PC-9 (cell line): Measurements from ENCODE around the gene ZBTB14. TPM values are rescaled to one million over a fixed set of nuclear protein-coding genes. Genes with fewer than 3 reads are reported as not detected.

ENCODE experiments used
- BruUV-seq: library from RNA; stranded (reverse); fragments of 400-500 nt; replicated peaks from 2 replicates; lab custom pipeline; 2021; lab: Mats Ljungman, UMichigan
- CTCF ChIA-PET: fragments of 300-600 bp; sonication (Branson Sonifier 250); formaldehyde crosslinking; loops from one replicate; lab custom pipeline; 2022; ENCODE audit warnings: antibody characterized with exemption; lab: Charles Lee
- POLR2A ChIA-PET: fragments of 300-600 bp; sonication (Branson Sonifier 250); formaldehyde crosslinking; loops from one replicate; lab custom pipeline; 2022; ENCODE audit warnings: antibody characterized with exemption; ENCODE audit not compliant: unreplicated experiment; lab: Charles Lee
- DNase-seq, 2 experiments: peaks; one replicate each; pipeline versions ENCODE4 v3.0.0 to v3.0.0-alpha.2; 2015 to 2022; ENCODE audit warnings: mixed read lengths in 1 of 2
- H2AFZ ChIP-seq: fragments of 200-600 bp; sonication (generic); 2 replicates; pipeline ENCODE4 v1.8.1; 2017; ENCODE audit warnings: antibody characterized with exemption
- H3F3A ChIP-seq: fragments of 200-600 bp; sonication (generic); 2 replicates; pipeline ENCODE4 v1.8.1; 2017; ENCODE audit warnings: antibody characterized with exemption, mild to moderate bottlenecking, low read depth; ENCODE audit not compliant: insufficient read depth
- H3K27ac ChIP-seq: fragments of 200-600 bp; sonication (generic); 2 replicates; pipeline ENCODE4 v1.6.1; 2016; ENCODE audit warnings: mixed run types
- H3K27me3 ChIP-seq: fragments of 200-600 bp; sonication (generic); 2 replicates; pipeline ENCODE4 v1.6.1; 2016; ENCODE audit warnings: low read depth, mixed run types; ENCODE audit not compliant: insufficient read depth
- H3K36me3 ChIP-seq: fragments of 200-600 bp; sonication (generic); 2 replicates; pipeline ENCODE4 v1.6.1; 2016; ENCODE audit warnings: low read depth, mixed run types
- H3K4me1 ChIP-seq: fragments of 200-600 bp; sonication (generic); replicated peaks from 2 replicates; pipeline ENCODE4 v1.6.1; 2016; ENCODE audit warnings: mixed run types; ENCODE audit not compliant: insufficient read depth
- H3K4me2 ChIP-seq: fragments of 200-600 bp; sonication (generic); 2 replicates; pipeline ENCODE4 v1.6.1; 2017; ENCODE audit warnings: mixed run types
- H3K4me3 ChIP-seq: fragments of 200-600 bp; sonication (generic); 2 replicates; pipeline ENCODE4 v1.6.1; 2016; ENCODE audit warnings: mixed run types
- H3K79me2 ChIP-seq: fragments of 200-600 bp; sonication (generic); 2 replicates; pipeline ENCODE4 v1.6.1; 2017; ENCODE audit warnings: low read depth, mixed run types
- H3K9me2 ChIP-seq: fragments of 200-600 bp; sonication (generic); 2 replicates; pipeline ENCODE4 v1.8.1; 2017; ENCODE audit warnings: mild to moderate bottlenecking; ENCODE audit not compliant: insufficient read depth
- H3K9me3 ChIP-seq: fragments of 200-600 bp; sonication (generic); 2 replicates; pipeline ENCODE4 v1.8.1; 2016; ENCODE audit warnings: low read depth; ENCODE audit not compliant: insufficient read depth
- H4K20me1 ChIP-seq: fragments of 200-600 bp; sonication (generic); 2 replicates; pipeline ENCODE4 v1.8.1; 2017; ENCODE audit not compliant: insufficient read depth
- EZH2 ChIP-seq: fragments of 200-600 bp; sonication (generic); IDR thresholded peaks from 2 replicates; pipeline ENCODE4 v1.8.0; 2017; ENCODE audit warnings: antibody characterized with exemption, low read depth
- intact Hi-C: fragments of 100-400 bp; cut with micrococcal nuclease; formaldehyde crosslinking; loops from one replicate; pipeline ENCODE4 v1.10.0; 2022; ENCODE audit not compliant: unreplicated experiment
- total RNA-seq: library from RNA; stranded (reverse); gene quantifications from 2 replicates; pipeline ENCODE4 v1.2.3, GENCODE V29; 2021
- TF ChIP-seq, protein P1 (sequence below): fragments of 200-600 bp; sonication (generic); conservative IDR thresholded peaks from 2 replicates; pipeline ENCODE4 v1.6.1; 2017; ENCODE audit warnings: mixed run types, antibody characterized with exemption, mild to moderate bottlenecking, moderate library complexity

Gene ZBTB14
- total RNA-seq, 1 experiment from 2014 or later, result 15.7 TPM

DNA sequence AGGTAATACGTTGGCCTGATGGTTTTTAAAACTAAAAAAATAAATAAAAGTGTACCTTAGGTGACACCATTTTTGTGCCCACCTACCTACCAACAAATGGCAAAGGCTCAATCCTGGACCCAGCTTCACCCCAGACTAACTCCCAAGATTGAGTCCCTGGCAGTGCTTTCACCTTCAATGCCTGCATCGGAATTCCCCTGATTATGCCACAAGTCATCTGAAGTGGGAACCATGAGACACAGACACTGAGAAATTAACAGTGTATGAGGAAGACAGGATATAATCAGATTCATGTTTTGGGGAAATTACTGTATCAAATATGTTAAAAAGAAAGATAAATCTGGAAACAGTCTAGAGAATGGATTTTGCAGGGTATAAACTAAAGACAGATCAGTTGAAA, 41.6 kb downstream of the ZBTB14 start:
- Histone ChIP-seq H2AFZ (0 out of 2 replicates have a peak overlapping the region, but pooled peaks have one; percentile 10), H3K27me3 (0 out of 2 replicates have a peak, but pooled peaks cover 8% of the 10 kb centered on the region), H3K9me3 (no peaks in the 10 kb centered on the region), H3F3A (no peaks in the 10 kb centered on the region), H3K4me1 (no peaks in the 10 kb centered on the region), H3K79me2 (no peaks in the 10 kb centered on the region), H3K9me2 (no peaks in the 10 kb centered on the region), H3K4me2 (peak overlapping the region; percentile 15; the same call in 1 of the 2 replicates), H4K20me1 (no peaks in the 10 kb centered on the region), H3K27ac (no peak overlapping the region), H3K4me3 (0 out of 2 replicates have a peak overlapping the region, but pooled peaks have one; percentile 8), H3K36me3 (no peaks in the 10 kb centered on the region)
- BruUV-seq, result no TSS peak
- ChIA-PET POLR2A (no interaction called here), CTCF (no interaction called here)
- no peak for DNase-seq
- TF ChIP-seq EZH2, result no peak
- TF ChIP-seq, protein P1, sequence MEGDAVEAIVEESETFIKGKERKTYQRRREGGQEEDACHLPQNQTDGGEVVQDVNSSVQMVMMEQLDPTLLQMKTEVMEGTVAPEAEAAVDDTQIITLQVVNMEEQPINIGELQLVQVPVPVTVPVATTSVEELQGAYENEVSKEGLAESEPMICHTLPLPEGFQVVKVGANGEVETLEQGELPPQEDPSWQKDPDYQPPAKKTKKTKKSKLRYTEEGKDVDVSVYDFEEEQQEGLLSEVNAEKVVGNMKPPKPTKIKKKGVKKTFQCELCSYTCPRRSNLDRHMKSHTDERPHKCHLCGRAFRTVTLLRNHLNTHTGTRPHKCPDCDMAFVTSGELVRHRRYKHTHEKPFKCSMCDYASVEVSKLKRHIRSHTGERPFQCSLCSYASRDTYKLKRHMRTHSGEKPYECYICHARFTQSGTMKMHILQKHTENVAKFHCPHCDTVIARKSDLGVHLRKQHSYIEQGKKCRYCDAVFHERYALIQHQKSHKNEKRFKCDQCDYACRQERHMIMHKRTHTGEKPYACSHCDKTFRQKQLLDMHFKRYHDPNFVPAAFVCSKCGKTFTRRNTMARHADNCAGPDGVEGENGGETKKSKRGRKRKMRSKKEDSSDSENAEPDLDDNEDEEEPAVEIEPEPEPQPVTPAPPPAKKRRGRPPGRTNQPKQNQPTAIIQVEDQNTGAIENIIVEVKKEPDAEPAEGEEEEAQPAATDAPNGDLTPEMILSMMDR, result no peak
- intact Hi-C loops, result no loop called here

DNA sequence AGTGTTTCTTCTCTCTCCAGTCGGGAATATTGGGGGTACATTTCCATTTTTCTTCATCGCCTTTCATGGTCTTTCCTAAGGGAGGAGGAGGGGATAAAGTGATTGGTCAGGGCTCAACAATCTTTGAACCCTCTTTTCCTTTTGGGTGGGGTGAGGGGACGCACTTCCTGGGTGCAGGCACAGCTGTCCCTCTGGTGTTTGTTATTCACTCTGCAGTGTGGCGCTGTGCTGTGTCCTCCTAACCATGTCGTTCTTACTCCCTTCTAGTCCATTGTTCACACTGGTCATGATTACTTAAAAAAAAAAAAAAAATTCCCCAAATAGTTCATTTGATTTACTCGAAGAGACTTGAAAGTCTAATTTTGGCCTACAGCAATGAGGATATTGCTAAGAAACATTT, 44.4 kb downstream of the ZBTB14 start:
- intact Hi-C loops, result no loop called here
- POLR2A ChIA-PET, result interaction anchor here (0.5 kb wide), 1 partner anchor 1500 kb away, joined by 4 read pairs; no protein-coding TSS in a partner anchor

DNA sequence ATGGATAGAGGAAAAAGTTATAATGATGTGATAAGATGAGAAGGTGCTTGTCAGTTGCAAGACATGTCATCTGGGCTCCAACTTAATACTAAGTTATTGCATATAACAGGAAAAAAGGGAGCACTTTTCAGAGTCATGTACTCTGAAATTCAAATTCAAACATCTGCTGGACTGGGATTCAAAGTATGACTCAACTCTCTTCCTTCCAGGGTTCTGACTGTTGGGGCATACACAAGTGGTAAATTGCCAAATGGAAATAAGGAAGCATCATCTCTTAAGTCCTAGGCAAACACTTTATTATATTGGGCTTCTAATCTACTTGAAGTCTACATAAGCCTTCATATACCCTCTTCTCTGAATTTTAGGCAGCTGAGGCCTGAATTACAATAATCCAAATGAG, 44.9 kb downstream of the ZBTB14 start:
- Histone ChIP-seq H3K4me2 (no peak overlapping the region), H3K27ac (no peak overlapping the region), H4K20me1 (no peaks in the 10 kb centered on the region), H3K4me1 (no peaks in the 10 kb centered on the region), H3F3A (no peaks in the 10 kb centered on the region), H2AFZ (no peak overlapping the region), H3K9me3 (no peaks in the 10 kb centered on the region), H3K9me2 (no peaks in the 10 kb centered on the region), H3K27me3 (0 out of 2 replicates have a peak, but pooled peaks cover 8% of the 10 kb centered on the region), H3K4me3 (no peak overlapping the region), H3K79me2 (no peaks in the 10 kb centered on the region), H3K36me3 (no peaks in the 10 kb centered on the region)
- intact Hi-C loops, result no loop called here
- ChIA-PET CTCF (no interaction called here), POLR2A (no interaction called here)
- no peak for DNase-seq
- no TSS peak for BruUV-seq
- TF ChIP-seq EZH2, result no peak
- TF ChIP-seq, protein P1, result no peak

More for the DNA sequence above, 44.4 kb downstream of the ZBTB14 start:
- no peak overlapping the region for H3K4me3 ChIP-seq
- H3K4me1 ChIP-seq, result no peaks in the 10 kb centered on the region
- 0 out of 2 replicates have a peak overlapping the region, but pooled peaks have one; percentile 34 for H3K4me2 ChIP-seq
- H3K79me2 ChIP-seq, result no peaks in the 10 kb centered on the region
- H3F3A ChIP-seq, result no peaks in the 10 kb centered on the region
- no peak for TF ChIP-seq EZH2
- TF ChIP-seq, protein P1, result no peak
- H4K20me1 ChIP-seq, result no peaks in the 10 kb centered on the region
- H3K36me3 ChIP-seq, result no peaks in the 10 kb centered on the region
- no peak overlapping the region for H2AFZ ChIP-seq
- 0 out of 2 replicates have a peak, but pooled peaks cover 8% of the 10 kb centered on the region for H3K27me3 ChIP-seq
- H3K9me2 ChIP-seq, result no peaks in the 10 kb centered on the region
- CTCF ChIA-PET, result no interaction called here
- BruUV-seq, result no TSS peak
- DNase-seq, result no peak
- H3K9me3 ChIP-seq, result no peaks in the 10 kb centered on the region
- H3K27ac ChIP-seq, result no peak overlapping the region
